OCI-LY7 (cell line): ENCODE results near the gene GVQW3. TPM values are rescaled to one million over a fixed set of nuclear protein-coding genes. Genes with fewer than 3 reads are reported as not detected.

Experiments
- BruUV-seq: library from RNA; stranded (reverse); fragments of 400-500 nt; replicated peaks from 2 replicates; lab custom pipeline; 2021; lab: Mats Ljungman, UMichigan
- CTCF ChIA-PET: fragments of 300-600 bp; sonication (Branson Sonifier 250); formaldehyde crosslinking; loops from one replicate; lab custom pipeline; 2022; ENCODE audit warnings: antibody characterized with exemption; ENCODE audit not compliant: unreplicated experiment; lab: Charles Lee
- POLR2A ChIA-PET: fragments of 300-600 bp; sonication (Branson Sonifier 250); formaldehyde crosslinking; loops from one replicate; lab custom pipeline; 2022; ENCODE audit warnings: antibody characterized with exemption; lab: Charles Lee
- DNase-seq: peaks from one replicate; pipeline ENCODE4 v3.0.0-alpha.2; 2015; ENCODE audit warnings: low spot score
- H2AFZ ChIP-seq: fragments of 200-600 bp; sonication (generic), shearing (Covaris generic); 2 replicates; pipeline ENCODE4 v1.6.1; 2014; ENCODE audit warnings: mild to moderate bottlenecking, antibody characterized with exemption, low read length, moderate library complexity
- H3K27ac ChIP-seq: fragments of 200-600 bp; sonication (generic); 2 replicates; pipeline ENCODE4 v1.5.1; 2014; ENCODE audit warnings: mixed run types, low read depth, mild to moderate bottlenecking, moderate library complexity, low read length, inconsistent platforms; ENCODE audit not compliant: poor library complexity, severe bottlenecking
- H3K36me3 ChIP-seq: fragments of 200-600 bp; sonication (generic); 2 replicates; pipeline ENCODE4 v1.6.1; 2014; ENCODE audit warnings: mild to moderate bottlenecking, antibody characterized with exemption, low read length, moderate library complexity, mixed read lengths; ENCODE audit not compliant: insufficient read depth
- H3K4me1 ChIP-seq: fragments of 200-600 bp; sonication (generic); 2 replicates; pipeline ENCODE4 v1.5.1; 2014; ENCODE audit warnings: mild to moderate bottlenecking, low read length; ENCODE audit not compliant: insufficient read depth, poor library complexity, severe bottlenecking
- H3K4me2 ChIP-seq: fragments of 200-600 bp; sonication (generic); 2 replicates; pipeline ENCODE4 v1.6.1; 2014; ENCODE audit warnings: mild to moderate bottlenecking, low read length
- H3K4me3 ChIP-seq: fragments of 200-600 bp; sonication (generic); 2 replicates; pipeline ENCODE4 v1.5.1; 2014; ENCODE audit warnings: mild to moderate bottlenecking, low read depth, low read length; ENCODE audit not compliant: poor library complexity, severe bottlenecking
- H3K79me2 ChIP-seq: fragments of 200-600 bp; sonication (generic); 2 replicates; pipeline ENCODE4 v1.6.1; 2016; ENCODE audit warnings: low read depth, mild to moderate bottlenecking, low read length, moderate library complexity, mixed read lengths; ENCODE audit not compliant: insufficient read depth
- H3K9me2 ChIP-seq: fragments of 200-600 bp; sonication (generic); 2 replicates; pipeline ENCODE4 v1.6.1; 2016; ENCODE audit warnings: mild to moderate bottlenecking, low read length, mixed read lengths; ENCODE audit not compliant: insufficient read depth
- H3K9me3 ChIP-seq: fragments of 200-600 bp; sonication (generic); 2 replicates; pipeline ENCODE4 v1.6.1; 2014; ENCODE audit warnings: mild to moderate bottlenecking, mixed run types, low read length, mixed read lengths
- H4K20me1 ChIP-seq: fragments of 200-600 bp; sonication (generic); 2 replicates; pipeline ENCODE4 v1.6.1; 2014; ENCODE audit warnings: mild to moderate bottlenecking, antibody characterized with exemption, low read length, moderate library complexity, mixed read lengths; ENCODE audit not compliant: insufficient read depth
- CTCF ChIP-seq: fragments of 200-600 bp; sonication (generic); conservative IDR thresholded peaks from 2 replicates; pipeline ENCODE4 v1.5.1; 2014; ENCODE audit warnings: mild to moderate bottlenecking, antibody characterized with exemption, low read length, moderate library complexity, mixed read lengths
- EZH2phosphoT487 ChIP-seq: fragments of 200-600 bp; sonication (generic); IDR thresholded peaks from 2 replicates; pipeline ENCODE4 v1.6.1; 2018; ENCODE audit warnings: low read depth, borderline replicate concordance, mild to moderate bottlenecking, mixed run types, antibody characterized with exemption, low read length, moderate library complexity, mixed read lengths
- intact Hi-C: fragments of 100-400 bp; cut with micrococcal nuclease; formaldehyde crosslinking; loops from one replicate; pipeline ENCODE4 v1.10.0; 2022; ENCODE audit not compliant: unreplicated experiment
- total RNA-seq, 2 experiments: library from RNA; depleted of rRNA in 1 of 2; stranded (reverse); fragments of >200 nt in 1 of 2; shearing (Covaris generic) in 1 of 2; gene quantifications; 2 replicates each; pipeline ENCODE4 v1.2.3, GENCODE V29; 2014 to 2022

GVQW3 gene
- total RNA-seq, 2 experiments from 2014 or later, result 15.4 to 16.5 TPM

DNA sequence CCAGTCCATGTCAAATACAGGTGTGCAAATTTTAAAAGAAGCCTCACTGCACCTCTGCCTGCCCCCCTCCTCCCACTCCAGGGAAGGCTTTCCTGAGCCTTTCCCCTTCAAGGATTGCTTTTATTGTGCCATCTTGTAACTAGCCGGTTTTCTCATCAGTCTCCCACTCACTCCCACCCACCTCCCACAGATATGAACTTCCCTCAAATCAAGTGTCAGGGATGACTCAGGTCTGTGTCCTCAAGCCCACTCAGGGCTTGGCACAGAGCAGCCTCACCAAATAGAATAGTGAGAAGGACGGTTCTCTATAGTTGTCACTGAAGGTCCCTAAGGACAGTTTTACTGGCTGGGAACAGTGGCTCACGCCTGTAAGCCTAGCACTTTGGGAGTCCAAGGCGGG lies 43.2 kb upstream of the GVQW3 start:
- H3K4me1 ChIP-seq, result no peaks in the 10 kb centered on the region
- intact Hi-C loops, result loop anchor here (10.0 kb wide), 1 partner anchor 347 kb away; no protein-coding TSS in a partner anchor

DNA sequence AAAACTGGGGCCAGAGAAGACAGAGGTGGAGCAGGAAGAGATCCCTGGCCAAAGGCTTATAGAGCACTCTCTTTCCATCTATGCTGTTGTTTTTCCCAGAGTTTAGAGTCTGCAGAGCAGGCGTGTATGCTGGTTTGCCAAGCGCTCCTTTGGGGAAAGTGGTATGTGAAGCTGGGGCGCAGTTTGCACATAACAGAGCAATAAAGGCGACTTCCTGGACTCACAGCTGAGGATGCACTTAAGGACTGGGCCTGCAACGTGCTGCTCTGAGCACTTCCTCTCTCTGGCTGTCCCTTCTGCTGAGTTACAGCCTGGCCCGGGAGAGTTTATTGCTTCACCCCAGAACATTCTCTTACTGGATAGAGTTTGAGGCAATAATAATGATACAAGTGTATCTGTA lies 41.9 kb upstream of the GVQW3 start:
- no TSS peak for BruUV-seq
- TF ChIP-seq EZH2phosphoT487, result no peak
- TF ChIP-seq CTCF, result no peak
- Histone ChIP-seq H3K36me3 (no peaks in the 10 kb centered on the region), H2AFZ (no peak overlapping the region), H3K4me2 (no peak overlapping the region), H3K4me3 (no peak overlapping the region), H4K20me1 (no peaks in the 10 kb centered on the region), H3K4me1 (no peaks in the 10 kb centered on the region), H3K79me2 (no peaks in the 10 kb centered on the region), H3K9me3 (peaks cover 17% of the 10 kb centered on the region), H3K9me2 (no peaks in the 10 kb centered on the region), H3K27ac (no peak overlapping the region)
- intact Hi-C loops, result loop anchor here (10.0 kb wide), 1 partner anchor 346 kb away; no protein-coding TSS in a partner anchor
- ChIA-PET POLR2A (no interaction called here), CTCF (no interaction called here)
- peak; percentile 14 for DNase-seq

More for the DNA sequence above, 43.2 kb upstream of the GVQW3 start:
- Histone ChIP-seq H3K79me2 (no peaks in the 10 kb centered on the region), H3K4me3 (no peak overlapping the region), H2AFZ (no peak overlapping the region), H3K36me3 (no peaks in the 10 kb centered on the region), H4K20me1 (no peaks in the 10 kb centered on the region), H3K27ac (no peak overlapping the region), H3K9me3 (peaks cover 18% of the 10 kb centered on the region), H3K4me2 (no peak overlapping the region), H3K9me2 (no peaks in the 10 kb centered on the region)
- CTCF ChIA-PET, result no interaction called here
- BruUV-seq, result no TSS peak
- POLR2A ChIA-PET, result interaction anchor here (0.6 kb wide), 1 partner anchor 421 kb away, joined by 3 read pairs; no protein-coding TSS in a partner anchor
- TF ChIP-seq CTCF, result no peak
- no peak for TF ChIP-seq EZH2phosphoT487
- no peak for DNase-seq

- Histone ChIP-seq H3K4me1 (no peaks in the 10 kb centered on the region), H3K4me2 (no peak overlapping the region), H3K9me2 (no peaks in the 10 kb centered on the region), H3K79me2 (no peaks in the 10 kb centered on the region), H4K20me1 (no peaks in the 10 kb centered on the region), H3K9me3 (no peaks in the 10 kb centered on the region), H3K27ac (no peak overlapping the region), H3K36me3 (peaks cover 29% of the 10 kb centered on the region), H3K4me3 (no peak overlapping the region), H2AFZ (no peak overlapping the region)
- CTCF ChIA-PET, result no interaction called here
- BruUV-seq, result no TSS peak
- POLR2A ChIA-PET, result interaction anchor here (0.5 to 0.7 kb wide), 2 partner anchors 120 to 127 kb away, joined by 3 read pairs; no protein-coding TSS in a partner anchor
- intact Hi-C loops, result loop anchor here (10.0 kb wide), 1 partner anchor 77 kb away; no protein-coding TSS in a partner anchor
- TF ChIP-seq CTCF, result 0 out of 2 replicates have a peak, but pooled peaks have one; percentile 9
- no peak for TF ChIP-seq EZH2phosphoT487
- DNase-seq, result no peak
Observed at GRCh38 chr11:76347466-76347865, 33.7 kb upstream of the GVQW3 start.
